Neuronal stem cell (in vitro differentiated cells): ENCODE data around the gene USP27X.

Experiments
- DNase-seq: peaks from one replicate; pipeline ENCODE4 v3.0.0-alpha.2; 2013; ENCODE audit warnings: low spot score
- H2AFZ ChIP-seq: one replicate; pipeline ENCODE4 v1.6.1; 2013; ENCODE audit warnings: mild to moderate bottlenecking, low read length, inconsistent platforms
- H2AK5ac ChIP-seq: 2 replicates; pipeline ENCODE4 v1.6.1; 2013; ENCODE audit warnings: low read depth, mild to moderate bottlenecking, inconsistent platforms, low read length, moderate library complexity, mixed read lengths
- H2BK120ac ChIP-seq: 2 replicates; pipeline ENCODE4 v1.6.1; 2013; ENCODE audit warnings: low read depth, mild to moderate bottlenecking, inconsistent platforms, low read length, moderate library complexity, mixed read lengths
- H2BK12ac ChIP-seq: one replicate; pipeline ENCODE4 v1.6.1; 2013; ENCODE audit warnings: low read length, inconsistent platforms
- H2BK15ac ChIP-seq: 2 replicates; pipeline ENCODE4 v1.6.1; 2013; ENCODE audit warnings: mild to moderate bottlenecking, low read length, inconsistent platforms, mixed read lengths
- H2BK5ac ChIP-seq: one replicate; pipeline ENCODE4 v1.6.1; 2013; ENCODE audit warnings: inconsistent platforms, mild to moderate bottlenecking, low read length, moderate library complexity
- H3K14ac ChIP-seq: one replicate; pipeline ENCODE4 v1.6.1; 2013; ENCODE audit warnings: low read length, inconsistent platforms
- H3K18ac ChIP-seq: 2 replicates; pipeline ENCODE4 v1.6.1; 2013; ENCODE audit warnings: low read length, inconsistent platforms
- H3K23ac ChIP-seq: 2 replicates; pipeline ENCODE4 v1.6.1; 2013; ENCODE audit warnings: low read depth, mild to moderate bottlenecking, mixed read lengths, low read length, inconsistent platforms; ENCODE audit not compliant: poor library complexity
- H3K27ac ChIP-seq: replicated peaks from 3 replicates; pipeline ENCODE4 v1.5.1; 2013; ENCODE audit warnings: low read length, inconsistent platforms
- H3K27me3 ChIP-seq, 3 experiments: 2 replicates each; pipeline ENCODE4 v1.6.1; 2013; ENCODE audit warnings: low read length in 3 of 3, mild to moderate bottlenecking in 2 of 3, inconsistent platforms in 1 of 3, low read depth in 1 of 3, mixed read lengths in 1 of 3, moderate library complexity in 1 of 3; ENCODE audit not compliant: control insufficient read depth in 3 of 3, insufficient read depth in 3 of 3
- H3K36me3 ChIP-seq, 2 donors: replicated peaks in 1 of 2; 2 replicates each; pipeline ENCODE4 v1.6.1; 2013; ENCODE audit warnings: low read length in 2 of 2; ENCODE audit not compliant: control insufficient read depth in 2 of 2, insufficient read depth in 2 of 2
- H3K4ac ChIP-seq: 2 replicates; pipeline ENCODE4 v1.6.1; 2013; ENCODE audit warnings: inconsistent platforms, mild to moderate bottlenecking, low read length, moderate library complexity
- H3K4me1 ChIP-seq, 2 donors: 1 replicate in 1 of 2; 2 replicates in 1 of 2; pipeline ENCODE4 v1.6.1; 2013; ENCODE audit warnings: low read length in 2 of 2, low read depth in 1 of 2; ENCODE audit not compliant: control insufficient read depth in 2 of 2, insufficient read depth in 1 of 2
- H3K4me2 ChIP-seq: one replicate; pipeline ENCODE4 v1.6.1; 2013; ENCODE audit warnings: mild to moderate bottlenecking, low read length, inconsistent platforms; ENCODE audit not compliant: insufficient read depth, poor library complexity, severe bottlenecking
- H3K4me3 ChIP-seq, 2 donors: 2 replicates each; pipeline ENCODE4 v1.5.1; 2013; ENCODE audit warnings: low read length in 2 of 2, mild to moderate bottlenecking in 2 of 2, inconsistent platforms in 1 of 2, moderate library complexity in 1 of 2
- H3K79me1 ChIP-seq: one replicate; pipeline ENCODE4 v1.6.1; 2013; ENCODE audit warnings: low read depth, mild to moderate bottlenecking, inconsistent platforms, low read length, moderate library complexity
- H3K9ac ChIP-seq: one replicate; pipeline ENCODE4 v1.6.1; 2013; ENCODE audit warnings: mild to moderate bottlenecking, low read depth, low read length, inconsistent platforms; ENCODE audit not compliant: poor library complexity
- H3K9me3 ChIP-seq, 2 donors: replicated peaks in 1 of 2; 2 replicates each; pipeline versions ENCODE3 to v1.6.1; 2013; ENCODE audit warnings: low read length in 2 of 2, mild to moderate bottlenecking in 2 of 2, inconsistent platforms in 1 of 2, low read depth in 1 of 2, mixed read lengths in 1 of 2, moderate library complexity in 1 of 2; ENCODE audit not compliant: control insufficient read depth in 2 of 2, insufficient read depth in 1 of 2
- H4K8ac ChIP-seq: one replicate; pipeline ENCODE4 v1.6.1; 2013; ENCODE audit warnings: low read depth, mild to moderate bottlenecking, inconsistent platforms, low read length, moderate library complexity
- H4K91ac ChIP-seq: one replicate; pipeline ENCODE4 v1.6.1; 2013; ENCODE audit warnings: low read length, low read depth, mild to moderate bottlenecking, inconsistent platforms; ENCODE audit not compliant: poor library complexity
- WGBS, 2 donors: extraction: QIAGEN DNeasy Blood & Tissue Kit; methylation state at CpG; one replicate each; pipeline ENCODE4 v1.1.7; 2013; ENCODE audit warnings: missing lambda C conversion rate in 2 of 2, mixed read lengths in 1 of 2; ENCODE audit not compliant: insufficient read length in 2 of 2, insufficient replicate concordance in 1 of 2; ENCODE audit errors: extremely low coverage in 2 of 2; 5-methylcytosine and 5-hydroxymethylcytosine counted together

The USP27X gene

DNA sequence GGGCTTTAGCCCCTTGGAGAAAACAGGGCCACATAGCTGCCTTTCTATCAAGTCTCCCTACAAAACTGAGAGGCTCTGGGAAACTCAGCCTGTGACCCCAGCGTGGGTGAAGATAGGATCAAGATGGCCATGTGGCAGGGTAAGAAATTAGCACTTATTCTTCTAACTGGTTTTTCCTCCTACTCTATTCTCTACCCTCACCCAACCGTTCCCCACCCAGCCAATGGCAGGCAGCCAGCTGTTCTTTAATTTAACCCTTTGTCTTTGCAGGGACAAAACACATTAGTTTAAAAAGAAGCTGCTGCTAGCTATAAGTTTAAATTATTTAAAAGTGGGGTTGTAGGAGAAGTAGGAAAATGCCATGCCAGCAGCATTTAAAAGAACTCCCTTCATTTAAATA lies 45.9 kb downstream of the USP27X start:
- no peak overlapping the region for H3K18ac ChIP-seq
- no peaks in the 10 kb centered on the region for H3K79me1 ChIP-seq
- H2BK5ac ChIP-seq: no peak overlapping the region
- no peaks in the 10 kb centered on the region for H3K27me3 ChIP-seq
- H3K4me1 ChIP-seq: peaks cover 0 to 1% of the 10 kb centered on the region in 2 donors
- H3K27ac ChIP-seq: no peak overlapping the region
- no peak overlapping the region for H3K9ac ChIP-seq
- H2BK120ac ChIP-seq: no peak overlapping the region
- no peak overlapping the region for H2BK12ac ChIP-seq
- no peak overlapping the region for H3K23ac ChIP-seq
- H4K91ac ChIP-seq: no peak overlapping the region
- H2AK5ac ChIP-seq: no peak overlapping the region
- H3K36me3 ChIP-seq: no peaks in the 10 kb centered on the region
- no peak overlapping the region for H2AFZ ChIP-seq
- no peak overlapping the region for H3K14ac ChIP-seq
- H3K4me3 ChIP-seq: no peak overlapping the region
- no peak overlapping the region for H3K4me2 ChIP-seq
- no peak overlapping the region for H3K4ac ChIP-seq
- H4K8ac ChIP-seq: no peak overlapping the region
- WGBS, 2 donors: no CpG with 5 or more reads among the region's 2 CpGs
- no peaks in the 10 kb centered on the region for H3K9me3 ChIP-seq
- DNase-seq: no peak
- H2BK15ac ChIP-seq: no peak overlapping the region

DNA sequence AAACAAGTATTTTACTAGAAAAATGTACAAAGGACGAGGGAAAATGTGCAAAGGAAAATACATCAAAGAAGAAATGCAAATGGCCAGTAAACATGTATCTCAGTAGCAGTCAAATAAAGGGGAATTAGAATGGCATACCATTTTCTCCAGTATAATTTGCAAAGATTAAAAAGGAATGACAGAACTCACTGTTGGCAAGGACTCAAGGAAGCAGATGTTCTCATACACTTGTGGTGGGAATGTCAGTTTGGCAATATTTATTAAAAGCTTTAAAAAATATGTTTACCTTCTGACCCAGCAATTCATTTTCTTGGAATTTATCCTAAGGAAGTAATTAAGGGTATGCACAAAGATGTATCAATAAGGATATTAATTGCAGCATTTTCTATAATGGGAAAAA lies 50.8 kb downstream of the USP27X start:
- H3K4me3 ChIP-seq: no peak overlapping the region
- H3K4me2 ChIP-seq: no peak overlapping the region
- no peaks in the 10 kb centered on the region for H3K27me3 ChIP-seq
- DNase-seq: no peak
- no peak overlapping the region for H2AFZ ChIP-seq
- H3K79me1 ChIP-seq: no peaks in the 10 kb centered on the region
- H4K91ac ChIP-seq: no peak overlapping the region
- no peak overlapping the region for H3K4ac ChIP-seq
- no peak overlapping the region for H4K8ac ChIP-seq
- no peak overlapping the region for H3K9ac ChIP-seq
- no peak overlapping the region for H3K18ac ChIP-seq
- no peak overlapping the region for H3K14ac ChIP-seq
- no peak overlapping the region for H2BK15ac ChIP-seq
- H3K27ac ChIP-seq: no peak overlapping the region
- H2BK5ac ChIP-seq: no peak overlapping the region
- H2BK12ac ChIP-seq: no peak overlapping the region
- no peak overlapping the region for H2BK120ac ChIP-seq
- no peak overlapping the region for H2AK5ac ChIP-seq
- H3K4me1 ChIP-seq: no peaks in the 10 kb centered on the region
- no peak overlapping the region for H3K23ac ChIP-seq
- H3K9me3 ChIP-seq: no peaks in the 10 kb centered on the region
- H3K36me3 ChIP-seq: no peaks in the 10 kb centered on the region
- no CpG with 5 or more reads among the region's 1 CpG for WGBS, 2 donors
